GM21619 (cell line): ENCODE results near the gene ZNF729.
"Not testable (repeated sequence)": the region's sequence is repeated elsewhere in the genome, so short reads cannot be mapped to it uniquely, and the experiment has no call there.

Source experiments
- ATAC-seq: cut with Tn5 transposase; IDR thresholded peaks from one replicate; pipeline ENCODE4 v1.9.1; 2021; ENCODE audit not compliant: unreplicated experiment

ZNF729 gene

DNA sequence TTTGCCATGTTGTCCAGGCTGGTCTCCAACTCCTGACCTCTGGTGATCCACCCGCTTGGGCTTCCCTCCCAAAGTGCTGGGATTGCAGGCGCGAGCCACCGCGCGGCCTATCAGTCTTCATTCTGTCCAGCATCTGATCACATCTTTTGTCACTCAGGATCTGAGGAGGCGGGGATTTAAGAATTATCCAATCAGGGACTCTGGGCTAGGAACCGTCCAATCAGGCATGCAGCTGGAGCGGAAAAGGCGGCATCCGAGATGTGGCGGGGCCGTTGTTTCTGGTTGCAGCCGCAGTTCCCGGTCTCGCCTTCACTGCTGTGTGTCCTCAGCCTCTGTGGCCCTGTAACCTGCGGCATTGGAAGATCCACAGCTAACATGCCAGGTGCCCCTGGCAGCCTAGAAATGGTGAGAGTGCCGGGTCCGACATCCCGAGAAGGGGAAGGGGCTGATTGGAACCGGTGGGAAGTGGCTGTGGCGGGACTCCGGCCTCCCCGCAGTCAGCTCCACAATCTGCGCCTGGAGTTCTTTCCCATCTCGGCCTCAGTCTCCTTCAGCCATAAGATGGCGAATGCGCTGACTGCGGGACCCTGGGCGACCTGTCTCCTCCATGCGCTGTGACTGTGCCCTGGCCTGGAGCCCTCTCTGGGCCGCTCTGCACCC lies at the start of gene ZNF729:
TSS of gene ZNF729 (plus strand) at position 291 of the 660 bp plus-strand sequence. CDS start at position 376, 85 bp downstream.
- ATAC-seq, result no peak

DNA sequence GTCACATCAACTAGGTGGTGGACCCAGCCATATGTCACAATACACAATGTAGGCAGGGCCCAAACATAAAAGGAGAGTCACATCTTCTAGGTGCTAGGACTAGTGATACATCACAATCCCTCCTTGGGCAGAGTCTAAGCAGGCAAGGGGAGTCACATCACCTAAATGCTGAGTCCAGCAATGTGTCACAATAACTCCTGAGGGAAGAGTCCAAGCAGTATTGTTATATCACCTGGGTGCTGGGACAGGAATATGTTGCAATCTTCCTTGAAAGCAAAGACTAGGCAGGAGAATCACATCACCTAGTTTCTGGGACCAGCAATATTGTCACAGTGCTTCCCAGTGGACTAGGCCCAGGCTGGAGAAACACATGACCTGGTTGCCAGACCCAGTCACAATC lies 29.4 kb upstream of the ZNF729 start:
- ATAC-seq, result no peak

DNA sequence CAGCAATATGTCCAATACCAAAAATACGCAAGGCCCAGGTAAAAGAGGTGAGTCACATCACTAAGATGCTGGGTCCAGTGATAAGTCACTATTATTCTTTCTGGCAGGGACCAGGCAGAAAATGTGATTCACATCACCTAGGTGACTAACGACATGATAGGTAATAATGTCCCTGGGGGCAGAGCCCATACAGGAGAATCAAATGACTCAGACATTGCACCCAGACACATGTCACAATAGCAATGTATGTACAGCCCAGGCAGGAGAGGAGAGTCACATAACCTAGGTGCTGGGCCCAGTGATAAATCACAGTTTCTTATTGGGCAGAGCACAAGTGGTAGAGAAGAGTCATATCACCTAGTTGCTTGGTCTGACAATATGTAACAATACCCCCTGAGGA lies 28.9 kb upstream of the ZNF729 start:
- no peak for ATAC-seq

GRCh38 chr19:22257916-22258315 lies 28.3 kb upstream of the ZNF729 start:
- ATAC-seq, result no peak

- ATAC-seq, result no peak
These were observed 25.7 kb upstream of the ZNF729 start for GRCh38 chr19:22260499-22260898.

DNA sequence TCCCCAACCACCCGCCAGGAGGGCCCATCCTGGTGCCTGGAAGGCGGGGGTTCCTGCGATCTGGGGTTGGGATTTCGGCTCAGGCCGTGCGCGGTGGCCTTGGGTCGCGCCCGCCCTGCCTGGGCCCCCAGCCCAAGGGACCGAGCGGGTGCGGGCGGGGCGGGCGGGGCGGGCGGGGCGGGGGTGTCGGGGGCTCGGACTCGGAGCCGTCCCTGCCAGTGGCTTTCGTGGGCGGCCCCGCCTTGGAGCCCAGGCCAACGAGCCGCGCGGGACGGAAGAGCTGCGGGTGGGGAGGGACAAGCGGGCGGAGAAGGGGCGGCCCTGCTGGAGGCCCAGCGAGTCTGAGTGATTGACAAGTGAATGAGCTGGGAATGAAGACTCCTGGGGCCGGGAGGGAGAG lies 24.6 kb upstream of the ZNF729 start:
- ATAC-seq, result no peak

GRCh38 chr19:22263121-22263520 lies 23.1 kb upstream of the ZNF729 start:
- ATAC-seq, result no peak

GRCh38 chr19:22321554-22321953 lies 35.3 kb downstream of the ZNF729 start:
- not testable (repeated sequence) for ATAC-seq

DNA sequence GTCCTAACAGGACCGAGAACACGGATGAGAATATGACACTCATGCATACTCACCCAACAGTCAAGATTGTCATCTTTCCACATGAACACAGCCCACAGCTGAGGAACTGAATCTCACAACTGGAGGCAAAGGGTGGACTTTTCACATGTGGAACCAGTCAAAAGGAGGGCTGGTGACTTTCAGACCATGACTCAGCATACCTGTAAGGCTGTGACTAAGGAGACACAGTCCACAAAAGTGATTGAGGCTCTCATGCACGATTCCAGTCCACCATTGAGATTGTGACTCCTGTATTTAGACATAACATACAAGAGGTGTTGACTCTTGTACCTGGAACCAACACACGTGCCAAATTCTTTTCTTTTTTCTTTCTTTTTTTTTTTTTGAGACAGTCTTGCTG lies 40.0 kb downstream of the ZNF729 start:
- ATAC-seq, result no peak

DNA sequence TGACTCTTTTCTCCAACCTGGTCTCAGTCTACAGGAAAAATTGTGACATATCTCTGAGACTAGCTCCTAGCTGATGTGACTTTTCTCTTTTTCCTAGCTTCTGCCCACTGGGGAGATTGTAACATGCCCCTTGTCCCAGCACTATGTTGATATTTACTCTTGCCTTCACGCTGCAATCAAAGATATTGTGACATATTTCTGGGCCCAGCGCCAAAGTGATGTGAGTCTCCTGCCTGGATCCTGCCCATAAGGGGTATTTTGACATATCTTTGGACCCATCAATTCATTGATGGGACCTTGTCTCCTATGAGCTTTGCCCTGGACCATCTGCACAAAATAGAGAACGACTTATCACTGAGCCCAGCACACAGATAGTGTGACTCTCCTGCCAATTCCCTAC lies 41.1 kb downstream of the ZNF729 start:
- ATAC-seq, result no peak

GRCh38 chr19:22331521-22331920 lies 45.3 kb downstream of the ZNF729 start:
- ATAC-seq, result no peak

- no peak for ATAC-seq
These were observed 46.7 kb downstream of the ZNF729 start for GRCh38 chr19:22332924-22333323.

GRCh38 chr19:22335716-22336115 lies 49.5 kb downstream of the ZNF729 start:
- ATAC-seq, result no peak

DNA sequence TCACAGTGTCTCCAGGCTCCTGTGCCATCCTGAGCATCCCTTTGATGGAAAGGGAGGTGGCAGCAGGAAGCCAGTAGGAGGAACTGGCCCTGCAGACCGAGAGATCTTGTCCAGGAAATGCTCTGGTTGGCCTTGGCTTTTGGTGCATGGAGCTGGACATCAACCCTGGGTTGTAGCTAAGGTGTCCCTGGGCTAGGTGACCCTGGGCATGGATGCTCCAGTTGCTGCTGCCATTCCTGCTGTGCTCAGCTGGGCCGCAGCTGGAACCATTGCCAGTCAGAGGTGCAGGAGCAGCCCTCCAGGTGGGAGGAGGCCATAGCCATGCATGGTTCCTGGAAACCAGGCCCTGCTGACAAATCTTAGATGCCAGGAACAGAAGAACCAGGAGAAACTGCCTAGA lies 68.4 kb downstream of the ZNF729 start:
- no peak for ATAC-seq
